Right lobe of liver (tissue), 6 donors: Measurements from ENCODE around the gene ATP5F1B. TPM values are rescaled to one million over a fixed set of nuclear protein-coding genes. Genes with fewer than 3 reads are reported as not detected.

Experiments used
- ATAC-seq, 4 donors: fragments of 200-7000 bp; cut with Tn5 transposase; one replicate each; pipeline ENCODE4 v1.9.1; 2020; ENCODE audit warnings: mild to moderate bottlenecking in 4 of 4, moderate library complexity in 4 of 4
- DNase-seq, 3 donors: peaks; one replicate each; pipeline ENCODE4 v3.0.0-alpha.2; 2020
- H3K27ac ChIP-seq, 3 donors: fragments of 200-600 bp; one replicate each; pipeline ENCODE4 v1.8.0; 2022
- H3K27me3 ChIP-seq, 2 donors: fragments of 200-600 bp; one replicate each; pipeline ENCODE4 v1.8.0; 2022
- H3K36me3 ChIP-seq, 4 donors: fragments of 200-600 bp; sonication (generic) in 1 of 4; one replicate each; pipeline versions ENCODE4 v1.5.1 to v1.8.0; 2017 to 2022; ENCODE audit warnings: control low read depth in 1 of 4
- H3K4me1 ChIP-seq, 4 donors: fragments of 200-600 bp; sonication (generic) in 1 of 4; one replicate each; pipeline versions ENCODE4 v1.5.1 to v1.8.0; 2017 to 2022; ENCODE audit warnings: control low read depth in 1 of 4
- H3K4me3 ChIP-seq, 3 donors: fragments of 200-600 bp; one replicate each; pipeline ENCODE4 v1.8.0; 2022
- H3K9me3 ChIP-seq, 4 donors: fragments of 200-600 bp; sonication (generic) in 1 of 4; one replicate each; pipeline versions ENCODE4 v1.5.1 to v1.8.0; 2017 to 2022; ENCODE audit warnings: control low read depth in 1 of 4
- CTCF ChIP-seq, 4 donors: fragments of 200-600 bp in 3 of 4; fragments of 450-650 bp in 1 of 4; IDR thresholded peaks; one replicate each; pipeline versions ENCODE4 v1.5.1 to v1.8.0; 2016 to 2022; ENCODE audit warnings: antibody characterized with exemption in 4 of 4, mild to moderate bottlenecking in 2 of 4
- POLR2A ChIP-seq: fragments of 450-650 bp; IDR thresholded peaks from one replicate; pipeline ENCODE4 v1.6.1; 2017; ENCODE audit warnings: antibody characterized with exemption, mild to moderate bottlenecking
- WGBS: methylation state at CpG from one replicate; pipeline ENCODE4 v1.1.6; 2018; ENCODE audit warnings: low coverage, low lambda C conversion rate; ENCODE audit not compliant: insufficient coverage; ENCODE audit errors: missing lambda C conversion rate; 5-methylcytosine and 5-hydroxymethylcytosine counted together
- intact Hi-C, 2 donors: fragments of 100-400 bp; cut with DNase I; formaldehyde crosslinking; loops; one replicate each; pipeline versions ENCODE4 v1.11.2 to v1.14.1; 2022
- long read RNA-seq: library from polyadenylated mRNA; unstranded; transcript quantifications from one replicate; pipeline ENCODE4 v2.0.0, GENCODE V29; 2019
- total RNA-seq, 6 experiments: library from RNA; depleted of rRNA in 2 of 6; stranded (reverse); fragments of >200 nt in 2 of 6; fragmentation: NEBNext Ultra II Directional in 3 of 6; extraction: Animal tissue kit (Norgen Biotek cat#: 25700) in 3 of 6; gene quantifications; one replicate each; pipeline versions ENCODE4 v1.1.0 to v1.2.4, GENCODE V29; 2016 to 2023
- donor health status: DM: no; HTN: yes; CAD: no.
- donor health status: DM: no; HTN: no; CAD: no.
- donor health status: DM: no; HTN: no; CAD: no.
- donor health status: DM: no; HTN: yes; CAD: no.
- donor health status: DM: no; HTN: yes; CAD: no.

Gene ATP5F1B
- 100 to 1,000 TPM; 346 to 535 (median 362) TPM for total RNA-seq
- long read RNA-seq, transcript ATP5F1B-201 (10 exons, 1,839 nt), result major isoform, 47 of 56 reads
- long read RNA-seq, partial matches to known transcripts, result 7 of 56 reads
- long read RNA-seq, other reads (novel, unspliced or antisense), result 1 of 56 reads

- peak; percentile 95 to 98 (median 98) for DNase-seq
- Histone ChIP-seq H3K36me3 (peaks cover 21 to 38% (median 30%) of the 10 kb centered on the region in 4 donors), H3K4me1 (peaks cover 0 to 22% (median 6%) of the 10 kb centered on the region in 4 donors), H3K9me3 (no peaks in the 10 kb centered on the region), H3K27me3 (no peaks in the 10 kb centered on the region), H3K4me3 (peak within 1 kb of the TSS; percentile 79 to 97 (median 96)), H3K27ac (peak within 1 kb of the TSS; percentile 85 to 98 (median 97))
- TF ChIP-seq POLR2A, result peak; percentile 100
- TF ChIP-seq CTCF (IDR thresholded peaks at IDR 0.05), result no peak
- intact Hi-C loops, result no loop called here
- peak; percentile 98 to 99 (median 98) for ATAC-seq
- WGBS, result under 1% methylated on average over 19 of the region's 39 CpGs
These were observed at the start of gene ATP5F1B for GRCh38 chr12:56645717-56646446. Gene ATP5F1B, minus strand, starts transcription at chr12:56645984. Its CDS starts 21 bp downstream, at chr12:56645963.

DNA sequence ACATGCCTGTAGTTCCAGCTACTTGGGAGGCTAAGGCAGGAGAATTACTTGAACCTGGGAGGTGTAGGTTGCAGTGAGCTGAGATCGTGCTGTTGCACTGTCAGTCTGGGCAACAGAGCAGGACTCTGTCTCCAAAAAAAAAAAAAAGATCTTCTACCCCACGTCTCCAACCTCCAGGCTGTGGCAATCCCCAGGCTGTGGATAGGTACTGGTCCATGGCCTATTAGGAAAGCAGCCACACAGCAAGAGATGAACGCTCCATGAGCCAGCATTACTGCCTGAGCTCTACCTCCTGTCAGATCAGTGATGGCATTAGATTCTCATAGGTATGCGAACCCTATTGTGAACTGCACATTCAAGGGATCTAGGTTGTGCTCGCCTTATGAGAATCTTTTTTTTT is 48.4 kb upstream of the ATP5F1B start:
- WGBS, result 85% methylated on average over 4 of the region's 5 CpGs
- Histone ChIP-seq H3K4me3 (no peak overlapping the region), H3K9me3 (no peaks in the 10 kb centered on the region), H3K27ac (no peak overlapping the region), H3K36me3 (no peaks in the 10 kb centered on the region), H3K4me1 (no peaks in the 10 kb centered on the region), H3K27me3 (no peaks in the 10 kb centered on the region)
- DNase-seq, result peak in 1 of 3 donors; percentile 8
- intact Hi-C loops, result no loop called here
- no peak for TF ChIP-seq POLR2A
- TF ChIP-seq CTCF (IDR thresholded peaks at IDR 0.05), result no peak
- ATAC-seq, result no peak

DNA sequence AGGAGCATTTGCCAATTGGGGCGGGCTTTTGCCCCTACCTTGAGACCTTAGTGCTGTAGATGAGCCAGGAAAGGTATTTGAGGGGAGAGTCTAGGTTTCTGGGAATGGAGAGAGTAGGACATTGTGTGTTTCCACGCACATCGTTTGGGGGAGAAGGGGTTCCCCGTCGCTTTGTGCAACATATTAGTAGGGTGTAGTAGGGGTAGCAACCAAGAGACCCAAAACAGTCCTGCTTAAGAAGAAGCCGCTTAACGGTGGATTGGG is 43.0 kb upstream of the ATP5F1B start:
- TF ChIP-seq POLR2A (no peak), CTCF (IDR thresholded peaks at IDR 0.05) (no peak)
- 0% methylated on average over 7 of the region's 7 CpGs for WGBS
- no peak for DNase-seq
- Histone ChIP-seq H3K4me1 (peaks cover 0 to 13% (median 0%) of the 10 kb centered on the region in 4 donors), H3K27ac (peak overlapping the region; percentile 100), H3K4me3 (peak overlapping the region; percentile 54 to 67 (median 55)), H3K36me3 (no peaks in the 10 kb centered on the region), H3K27me3 (no peaks in the 10 kb centered on the region), H3K9me3 (no peaks in the 10 kb centered on the region)
- intact Hi-C loops, result no loop called here
- no peak for ATAC-seq

DNA sequence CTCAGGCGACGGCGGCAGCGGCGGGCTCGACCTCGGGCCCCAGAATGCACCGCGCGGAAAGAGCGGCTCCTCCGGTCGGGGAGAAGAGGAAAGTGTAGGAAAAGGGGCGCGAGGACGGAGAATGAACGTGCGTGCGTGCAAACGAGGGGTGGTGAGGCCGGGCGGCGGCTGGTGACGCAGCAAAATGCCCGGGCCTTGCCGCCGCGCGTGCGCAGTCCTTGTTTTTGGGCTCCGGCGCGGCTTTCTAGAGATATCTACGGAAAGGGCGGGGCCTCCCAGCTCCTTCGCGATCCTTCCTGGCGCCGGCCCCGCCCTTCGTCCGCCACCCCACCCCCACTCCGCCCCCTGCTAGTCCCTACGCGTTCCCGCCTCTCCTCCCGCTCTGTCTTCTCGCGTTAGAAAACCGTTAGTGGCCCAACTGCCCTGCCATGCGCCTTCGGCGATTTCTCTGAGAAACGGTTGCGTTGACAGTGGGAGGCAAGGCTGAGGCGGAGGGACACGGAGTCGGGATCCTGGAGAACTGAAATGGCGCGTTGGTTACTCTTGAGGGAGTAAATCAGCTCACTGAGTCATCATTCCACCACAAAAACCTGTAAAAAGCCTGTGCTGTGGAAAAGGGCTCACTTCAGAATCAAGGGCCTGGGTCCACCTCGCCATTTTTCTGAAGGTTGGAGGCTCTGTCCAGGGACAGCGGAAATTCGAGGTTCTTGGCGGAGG is 42.5 kb upstream of the ATP5F1B start, which contains the start of gene PTGES3:
TSS of gene PTGES3 (minus strand) at position 156 of the 717 bp plus-strand sequence. CDS start 285 bp downstream, outside the sequence.
- DNase-seq, result peak; percentile 97
- no peaks in the 10 kb centered on the region for H3K36me3 ChIP-seq
- H3K27me3 ChIP-seq, result no peaks in the 10 kb centered on the region
- no peaks in the 10 kb centered on the region for H3K9me3 ChIP-seq
- H3K27ac ChIP-seq, result peak within 1 kb of the TSS; percentile 100
- intact Hi-C loops, result no loop called here
- TF ChIP-seq POLR2A (peak; percentile 92), CTCF (IDR thresholded peaks at IDR 0.05) (no peak)
- peaks cover 0 to 13% (median 0%) of the 10 kb centered on the region in 4 donors for H3K4me1 ChIP-seq
- peak; percentile 82 to 92 (median 86) for ATAC-seq
- WGBS, result 0% methylated on average over 27 of the region's 64 CpGs
- peak within 1 kb of the TSS; percentile 67 to 97 (median 83) for H3K4me3 ChIP-seq
